GM18526 (cell line): ENCODE measurements around the gene KIRREL3.

Experiments
- POLR2A ChIP-seq: IDR thresholded peaks from 3 replicates; pipeline ENCODE4 v1.6.1; 2011; ENCODE audit not compliant: insufficient read length; ENCODE audit errors: extremely low read depth

KIRREL3 gene

DNA sequence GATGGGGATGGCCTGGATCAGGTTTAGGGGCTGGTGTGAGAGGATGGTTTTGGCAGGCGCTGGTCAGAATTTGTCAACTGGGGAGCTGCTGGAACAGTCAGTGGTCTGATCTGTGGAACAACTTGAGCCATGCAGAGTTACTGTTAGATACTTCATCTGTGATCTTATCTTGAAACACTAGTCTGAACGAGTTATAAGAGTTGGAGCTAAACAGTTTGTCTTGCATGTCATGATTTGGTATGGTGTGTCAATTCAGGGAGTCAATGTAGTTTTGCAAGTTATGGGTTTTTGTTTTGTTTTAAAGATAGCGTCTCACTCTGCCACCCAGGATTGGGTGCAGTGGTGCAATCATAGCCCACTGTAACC, 591.0 kb downstream of the KIRREL3 start:
- TF ChIP-seq POLR2A = no peak

DNA sequence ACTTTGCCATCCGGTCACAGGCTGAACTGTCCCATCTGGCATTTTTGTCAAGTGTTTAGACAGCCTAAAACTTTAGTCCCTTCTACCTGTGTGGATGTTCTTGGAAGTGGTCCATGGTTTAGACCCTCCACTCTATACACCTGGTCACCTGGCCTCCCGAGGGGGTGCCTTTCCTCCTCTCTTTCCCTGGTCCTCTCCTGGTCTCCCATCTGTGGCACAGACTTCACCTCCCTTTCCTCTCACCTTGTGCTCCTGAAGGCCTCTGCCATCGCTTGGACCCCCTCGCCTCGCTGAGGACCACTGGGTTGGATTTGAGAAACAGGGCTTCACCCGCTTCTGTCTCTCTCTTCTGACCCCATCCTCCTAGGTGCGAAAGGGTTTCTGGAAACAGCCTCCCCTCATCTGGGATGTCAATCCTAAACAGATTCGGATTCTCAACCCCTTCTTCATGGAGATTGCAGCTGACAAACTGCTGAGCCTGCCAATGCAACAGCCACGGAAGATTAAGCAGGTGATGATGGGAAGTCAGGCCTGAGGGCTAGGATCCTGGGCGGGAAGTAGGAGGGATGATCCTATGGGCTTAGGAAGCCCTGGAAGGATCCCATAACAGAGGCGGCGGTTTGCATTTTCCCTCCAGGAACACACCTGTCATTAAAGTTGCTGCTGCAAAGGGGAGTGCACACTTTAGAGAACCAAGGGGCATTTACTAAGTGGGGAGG, 591.5 kb downstream of the KIRREL3 start:
- no peak for TF ChIP-seq POLR2A

DNA sequence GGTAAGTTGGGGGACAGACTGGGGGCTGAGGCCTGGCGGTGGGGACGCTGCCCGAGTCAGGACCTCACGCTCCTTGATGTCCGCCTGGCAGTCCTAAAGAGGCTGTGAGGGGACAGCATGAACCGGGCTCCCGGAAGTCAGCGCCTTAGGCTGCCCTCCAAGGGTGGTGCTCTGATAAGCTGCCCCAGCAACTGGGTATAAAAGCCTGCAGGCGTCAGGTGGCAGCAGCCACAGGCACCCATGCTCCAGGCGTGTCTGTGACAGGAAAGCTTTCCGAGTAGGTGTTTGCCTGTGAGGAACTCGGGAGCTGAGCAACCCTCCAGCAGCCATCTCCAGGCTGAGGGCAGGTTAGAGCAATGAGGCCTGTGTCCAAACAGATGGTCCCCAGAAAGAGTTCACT, 592.1 kb downstream of the KIRREL3 start:
- TF ChIP-seq POLR2A = no peak

DNA sequence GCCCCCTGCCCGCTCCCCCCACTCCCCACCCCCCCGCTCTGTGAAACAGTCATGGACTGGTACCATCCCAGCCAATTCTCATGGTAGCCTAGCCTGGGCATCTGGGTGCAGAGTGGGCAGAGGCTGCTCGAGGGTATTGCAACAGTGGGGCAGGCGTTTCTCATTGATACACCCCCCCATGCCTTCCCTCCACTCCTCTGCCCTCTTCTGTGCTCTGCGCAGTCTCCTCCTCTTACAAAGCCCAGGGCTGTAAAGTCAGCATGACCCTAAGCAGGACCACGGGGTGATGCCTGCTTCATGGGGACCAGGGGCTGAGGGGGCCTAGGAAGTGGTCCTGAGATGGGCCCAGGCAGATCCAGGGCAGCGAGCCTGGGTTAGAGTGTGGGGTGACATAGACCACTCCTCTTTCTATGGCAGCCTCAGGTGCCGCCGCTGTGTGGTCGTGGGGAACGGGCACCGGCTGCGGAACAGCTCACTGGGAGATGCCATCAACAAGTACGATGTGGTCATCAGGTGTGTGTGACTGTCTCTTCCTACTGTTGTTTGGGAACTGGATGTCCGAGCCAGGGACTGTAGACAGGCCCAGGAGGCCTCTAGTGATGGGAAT, 592.8 kb downstream of the KIRREL3 start:
- no peak for TF ChIP-seq POLR2A

DNA sequence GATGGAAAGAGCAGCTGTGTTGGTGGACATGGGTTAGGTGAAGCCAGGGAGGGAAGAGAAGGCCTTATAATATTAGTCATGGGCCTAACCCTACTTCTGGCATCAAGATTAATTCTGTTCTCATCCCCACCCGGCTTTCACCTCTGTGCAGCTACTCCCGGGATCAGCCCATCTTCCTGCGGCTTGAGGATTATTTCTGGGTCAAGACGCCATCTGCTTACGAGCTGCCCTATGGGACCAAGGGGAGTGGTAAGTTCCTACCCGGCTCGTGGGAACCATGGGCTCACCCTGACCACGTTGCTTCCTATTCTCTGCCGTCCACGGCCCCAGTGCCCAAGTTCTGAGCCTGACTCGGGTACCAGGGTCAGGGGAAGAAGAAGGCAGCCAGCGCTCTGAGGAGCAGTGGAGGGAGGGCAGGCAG, 593.5 kb downstream of the KIRREL3 start:
- TF ChIP-seq POLR2A = no peak

DNA sequence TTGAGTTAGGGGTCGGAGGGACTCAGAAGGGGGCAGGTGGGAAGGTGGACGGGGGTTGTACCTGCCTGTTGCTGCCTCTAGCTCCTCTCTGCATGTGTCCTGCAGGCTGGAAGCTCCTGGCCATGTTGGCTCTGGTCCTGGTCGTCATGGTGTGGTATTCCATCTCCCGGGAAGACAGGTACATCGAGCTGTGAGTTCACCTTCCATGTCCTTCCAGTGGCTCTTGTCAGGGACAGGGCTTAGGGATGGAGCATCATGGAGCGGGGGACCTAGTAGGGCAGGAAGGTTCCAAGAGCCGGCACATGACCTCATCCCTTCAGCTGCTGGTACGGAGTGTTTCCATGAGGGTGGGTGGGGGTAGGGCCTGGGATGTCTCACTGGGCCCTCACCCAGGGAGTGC, 594.2 kb downstream of the KIRREL3 start:
- no peak for TF ChIP-seq POLR2A

DNA sequence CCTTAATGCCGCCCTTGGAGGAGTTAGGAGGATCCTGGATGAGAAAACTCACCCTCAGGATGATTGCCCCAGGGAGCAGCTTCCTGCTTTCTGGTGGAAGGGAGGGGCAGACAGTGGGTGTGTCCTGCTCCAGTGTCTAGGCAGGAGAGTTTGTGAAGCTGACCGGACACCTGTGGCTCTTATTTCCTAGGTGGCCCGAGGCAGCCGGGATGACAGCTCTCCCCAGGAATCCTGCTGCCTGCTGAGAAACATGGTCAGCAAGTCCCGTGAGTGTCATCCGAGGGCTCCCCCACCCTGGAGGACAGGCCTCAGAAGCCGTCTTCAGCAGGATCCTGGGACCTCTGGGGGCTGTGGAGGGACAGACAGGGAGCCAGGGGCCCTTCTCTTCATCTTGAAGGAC, 594.7 kb downstream of the KIRREL3 start:
- TF ChIP-seq POLR2A = no peak

DNA sequence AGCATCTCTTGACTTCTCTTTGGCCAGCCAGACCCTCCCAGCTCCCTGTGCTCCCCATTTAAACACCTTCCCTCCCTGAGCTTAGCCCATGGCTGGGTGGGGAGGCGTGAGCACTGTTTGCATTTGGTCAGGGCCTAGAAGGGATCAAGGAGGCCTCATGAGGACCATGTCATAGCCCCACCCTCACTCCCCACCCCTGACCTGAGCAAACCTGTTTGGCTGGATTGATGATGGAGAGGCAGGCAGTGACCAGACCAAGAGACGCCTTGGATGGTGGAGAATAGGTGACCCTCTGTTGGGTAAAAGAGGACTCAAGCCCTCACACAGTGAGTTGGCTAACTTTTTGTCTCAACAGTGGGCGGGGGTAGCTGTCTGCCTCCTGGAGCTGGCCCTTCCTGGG, 595.2 kb downstream of the KIRREL3 start:
- TF ChIP-seq POLR2A = no peak

DNA sequence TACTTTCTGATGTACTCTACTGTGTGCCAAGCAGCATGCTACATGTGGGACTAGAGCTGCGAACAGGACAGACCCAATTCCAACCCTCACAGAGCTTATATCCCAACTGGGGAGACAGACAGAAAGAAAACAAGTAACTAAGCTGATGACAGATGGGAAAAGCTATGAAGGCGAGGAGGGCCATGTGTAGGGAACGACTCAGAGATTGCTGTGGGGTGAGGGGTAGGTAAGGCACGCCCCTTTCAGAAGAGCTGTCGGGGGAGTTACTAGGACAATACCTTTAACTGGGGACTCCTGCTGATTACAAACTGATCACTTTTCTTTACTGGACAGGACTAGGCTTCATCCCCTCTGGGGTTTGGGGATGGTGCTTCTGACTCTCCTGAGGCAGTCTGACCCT, 596.2 kb downstream of the KIRREL3 start:
- TF ChIP-seq POLR2A = no peak

DNA sequence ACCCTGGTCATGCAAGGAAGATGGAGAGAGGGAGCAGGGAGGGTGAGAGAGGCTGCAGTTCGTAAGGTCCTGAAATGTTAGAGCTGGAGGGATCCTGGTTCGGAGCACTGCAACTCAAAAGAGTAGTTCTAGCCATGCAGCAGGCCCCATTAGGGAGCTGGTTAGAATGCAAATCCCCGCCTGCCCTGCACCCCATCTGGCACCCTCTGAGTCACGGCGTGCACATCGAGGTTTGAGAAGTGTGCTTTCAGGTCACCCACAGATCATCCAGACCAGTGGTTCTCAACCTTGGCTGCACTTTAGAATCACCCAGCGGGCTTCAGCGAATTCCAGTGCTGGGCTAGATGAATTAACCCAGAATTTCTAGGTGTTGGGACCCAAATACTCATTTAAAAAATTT, 596.9 kb downstream of the KIRREL3 start:
- no peak for TF ChIP-seq POLR2A

DNA sequence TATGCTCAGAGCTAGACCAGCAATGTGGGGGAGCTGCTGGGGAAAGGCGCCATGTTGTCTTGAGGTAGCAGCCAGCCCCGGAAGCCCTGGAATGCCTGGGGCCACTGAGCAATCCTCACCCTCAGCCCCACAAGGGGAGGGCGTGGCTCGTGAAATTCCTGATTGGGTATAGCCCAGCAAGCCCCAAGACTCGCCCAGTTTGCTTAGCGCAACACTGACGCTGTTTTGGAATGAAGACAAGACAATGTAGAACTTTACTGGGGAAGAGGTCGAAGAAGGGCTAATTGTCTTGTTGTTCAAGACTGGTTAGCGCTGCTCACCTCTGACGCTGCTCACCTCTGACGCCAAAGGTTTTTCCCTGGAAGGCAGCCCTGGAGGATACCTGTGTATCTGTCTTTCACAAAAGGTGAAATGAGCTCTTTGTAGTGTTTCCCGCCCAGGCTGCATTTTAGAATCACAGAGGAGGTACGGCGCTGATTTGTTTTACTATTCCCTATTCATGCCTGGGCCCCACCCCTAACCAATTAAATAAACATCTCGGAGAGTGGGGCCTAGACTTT, 597.5 kb downstream of the KIRREL3 start:
- TF ChIP-seq POLR2A = no peak

DNA sequence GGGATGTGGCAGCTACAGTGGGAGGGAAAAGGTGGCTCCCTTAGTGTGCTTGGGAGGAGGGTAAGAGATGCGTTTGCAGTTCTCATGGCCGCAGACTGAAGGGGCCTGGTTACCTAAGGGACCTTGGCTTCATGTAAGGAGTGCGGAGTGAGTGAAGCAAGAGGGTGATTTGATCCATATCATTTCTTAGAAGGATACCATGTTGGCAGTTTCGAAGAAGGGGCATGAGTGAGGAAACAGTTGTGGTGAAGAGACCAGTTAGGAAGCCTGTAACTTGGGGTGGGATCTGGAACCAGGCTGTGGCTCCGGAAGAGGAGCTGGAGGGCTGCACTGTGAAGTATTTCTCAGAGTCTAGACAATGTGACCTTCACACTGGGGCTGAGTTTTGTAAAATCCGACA, 600.1 kb downstream of the KIRREL3 start:
- TF ChIP-seq POLR2A = no peak

DNA sequence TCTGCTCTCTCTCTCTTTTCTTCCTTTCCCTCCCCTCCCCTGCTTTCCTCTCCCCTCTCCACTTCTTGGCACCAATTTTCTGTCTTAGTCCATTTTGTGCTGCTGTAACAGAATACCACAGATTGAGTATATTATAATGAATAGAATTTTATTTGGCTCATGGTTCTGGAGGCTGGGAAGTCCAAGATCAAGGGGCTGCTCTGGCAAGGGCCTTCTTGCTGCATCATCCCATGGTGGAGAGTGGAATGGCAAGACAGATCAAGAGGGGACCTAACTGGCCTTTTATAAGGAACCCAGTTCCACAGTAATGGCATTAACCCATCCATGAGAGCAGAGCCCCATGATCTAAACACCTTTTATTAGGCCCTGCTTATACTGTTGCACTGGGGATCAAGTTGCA, 600.6 kb downstream of the KIRREL3 start:
- no peak for TF ChIP-seq POLR2A

DNA sequence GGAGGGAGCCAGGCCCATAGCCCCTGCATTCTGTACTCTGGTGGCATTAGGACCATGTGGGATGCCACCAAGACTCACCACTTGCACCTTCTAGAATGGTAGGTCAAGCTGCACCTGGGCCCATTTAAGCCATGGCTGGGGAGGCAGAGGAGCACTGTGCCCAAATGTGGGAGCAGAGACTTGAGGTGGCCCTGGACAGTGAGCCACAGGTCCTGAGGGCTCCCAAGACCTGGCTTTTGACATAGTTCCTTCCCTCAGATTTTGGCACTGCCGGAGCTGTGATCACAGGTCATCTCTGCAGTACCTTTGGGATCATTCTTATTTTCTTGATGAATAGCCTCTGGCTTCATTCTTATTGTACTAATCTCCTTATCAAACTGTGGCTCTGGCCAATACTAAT, 601.8 kb downstream of the KIRREL3 start:
- TF ChIP-seq POLR2A = no peak

DNA sequence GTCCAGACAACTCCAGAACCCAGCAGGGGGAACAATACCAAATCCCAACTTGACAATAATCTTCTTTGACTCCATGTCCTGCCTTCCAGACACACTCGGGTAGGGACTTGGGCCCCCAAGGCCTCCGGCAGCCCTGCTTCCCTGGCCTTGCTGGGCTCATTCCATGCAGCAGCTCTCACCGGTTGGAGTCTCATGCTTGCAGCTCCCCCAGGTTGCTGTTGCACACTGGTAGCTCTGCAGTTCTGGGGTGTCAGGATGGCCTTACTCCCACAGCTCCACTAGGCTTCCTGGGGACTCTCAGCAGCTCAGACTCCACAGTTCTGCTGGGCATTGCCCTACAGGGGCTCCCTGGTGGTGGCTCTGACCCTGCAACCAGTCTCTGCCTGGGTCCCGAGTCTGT, 602.3 kb downstream of the KIRREL3 start:
- TF ChIP-seq POLR2A = no peak

DNA sequence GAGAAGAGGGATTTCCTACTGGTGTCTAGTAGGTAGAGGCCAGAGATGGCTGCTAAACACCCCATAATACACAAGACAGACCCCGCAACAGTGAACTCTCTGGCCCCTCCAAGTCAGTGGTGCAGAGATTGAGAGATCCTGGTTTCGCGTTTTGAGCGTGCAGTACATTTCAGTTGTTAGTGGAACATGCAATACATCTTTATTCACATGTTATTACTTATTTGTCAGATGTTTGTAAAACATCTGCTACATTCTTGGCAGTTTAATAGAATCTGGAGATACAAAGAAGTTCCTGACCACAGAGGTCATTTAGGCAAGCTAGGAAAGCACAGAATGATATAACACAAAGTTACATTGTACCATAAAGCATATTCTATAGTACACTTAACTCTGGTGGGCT, 603.6 kb downstream of the KIRREL3 start:
- no peak for TF ChIP-seq POLR2A

DNA sequence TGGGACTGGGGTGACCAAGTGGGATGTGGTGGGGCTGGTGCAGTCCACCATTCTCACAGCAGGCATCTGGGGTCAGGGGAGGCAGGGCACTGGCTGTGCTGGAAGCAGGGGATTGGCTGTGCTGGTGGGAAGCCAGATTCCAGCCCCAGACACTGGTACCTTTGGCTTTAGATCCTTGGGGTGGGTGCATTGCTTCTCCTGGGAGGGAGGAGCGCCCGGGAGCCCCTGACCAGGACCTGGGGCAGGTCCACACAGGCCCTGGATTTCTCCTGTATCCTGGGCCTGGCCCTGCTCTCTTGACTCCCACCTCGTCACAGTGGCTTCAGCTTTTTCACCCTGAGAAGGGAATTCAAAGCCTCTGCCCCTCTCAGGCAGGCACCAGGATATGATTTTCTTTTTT, 606.5 kb downstream of the KIRREL3 start:
- no peak for TF ChIP-seq POLR2A
